ENCODE data around the gene ZNF862.

GRCh38 chr7:149886018-149886415 lies 47.8 kb downstream of the ZNF862 start:
- no peak for TF ChIP-seq CTCF (IDR thresholded peaks at IDR 0.05 in 2 of 3, conservative IDR thresholded peaks at IDR 0.05 in 1 of 3; ENCODE audit: control insufficient read depth in 2 of 3, extremely low read depth in 1 of 3, insufficient read depth in 1 of 3, low read depth in 3 of 3, low read length in 3 of 3)
- no peak for TF ChIP-seq SPI1 (IDR thresholded peaks at IDR 0.05; ENCODE audit: borderline replicate concordance, insufficient read depth, low read depth, low read length)
- TF ChIP-seq POLR2AphosphoS5 (IDR thresholded peaks at IDR 0.05; ENCODE audit: low read length), result no peak
- no peak for TF ChIP-seq DPF2 (IDR thresholded peaks at IDR 0.05)
- no peak for TF ChIP-seq E2F8 (IDR thresholded peaks at IDR 0.05; ENCODE audit: low read depth, partially characterized antibody)
- no peak for TF ChIP-seq SIN3A (IDR thresholded peaks at IDR 0.05; ENCODE audit: low read depth, low read length)
- no peak for TF ChIP-seq POLR2A (IDR thresholded peaks at IDR 0.05; ENCODE audit: low read depth, low read length)
- no peak for TF ChIP-seq CBX5 (IDR thresholded peaks at IDR 0.05; ENCODE audit: low read depth)
- TF ChIP-seq IKZF1 (conservative IDR thresholded peaks at IDR 0.05), result no peak
- TF ChIP-seq EZH2 (IDR thresholded peaks at IDR 0.05; ENCODE audit: borderline replicate concordance, control insufficient read depth, low read depth, low read length), result no peak
- no peak for TF ChIP-seq USF2 (IDR thresholded peaks at IDR 0.05; ENCODE audit: borderline replicate concordance, low read depth, low read length)
- no peak for TF ChIP-seq RAD21 (IDR thresholded peaks at IDR 0.05; ENCODE audit: insufficient read depth, low read depth, low read length)
- no peak for TF ChIP-seq SMAD1 (IDR thresholded peaks at IDR 0.05; ENCODE audit: low read depth, partially characterized antibody)

All from GM12878 (cell line).